HG03039 (cell line): ENCODE data around the gene LIMS2.

ENCODE experiments used
- ATAC-seq: cut with Tn5 transposase; IDR thresholded peaks from one replicate; pipeline ENCODE4 v1.9.1; 2021; ENCODE audit warnings: mild to moderate bottlenecking, moderate library complexity; ENCODE audit not compliant: unreplicated experiment

The LIMS2 gene

GRCh38 chr2:127608061-127609030 is 67.0 kb downstream of the LIMS2 start:
- no peak for ATAC-seq

GRCh38 chr2:127607399-127607908 is 67.9 kb downstream of the LIMS2 start:
- ATAC-seq = no peak

DNA sequence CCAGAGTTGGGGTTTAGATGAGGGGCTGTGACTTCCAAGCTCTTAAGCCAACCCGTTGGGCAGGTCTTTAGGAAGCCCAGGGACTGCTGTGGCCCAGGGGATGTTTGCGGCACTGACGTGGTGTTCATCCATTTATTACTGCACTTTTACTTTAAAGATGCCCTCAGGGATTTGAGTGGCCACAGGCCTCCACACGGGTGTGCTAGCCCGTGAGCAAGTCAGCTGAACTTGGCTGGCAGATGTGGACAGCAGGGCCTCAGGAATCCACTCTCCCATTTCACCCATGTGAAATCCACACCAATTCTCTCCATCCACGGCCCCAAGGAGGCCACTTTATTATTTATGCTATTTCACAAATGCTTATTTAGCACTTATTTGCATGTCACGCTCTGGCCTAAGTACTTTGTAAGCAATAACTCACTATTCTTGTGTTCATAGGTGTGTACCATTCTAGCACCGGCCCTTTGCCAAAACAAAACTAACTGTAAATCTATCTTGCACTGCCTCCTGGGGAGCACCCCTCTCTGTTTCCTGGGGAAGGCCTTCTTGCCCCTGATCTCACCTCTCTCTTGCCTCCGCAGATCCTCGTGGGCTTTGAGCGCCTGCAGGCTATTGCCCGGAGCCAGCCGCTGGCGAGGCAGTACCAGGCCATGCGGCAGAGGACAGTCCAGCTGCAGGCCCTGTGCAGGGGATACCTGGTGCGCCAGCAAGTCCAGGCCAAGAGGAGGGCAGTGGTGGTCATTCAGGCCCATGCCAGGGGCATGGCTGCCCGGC is 68.5 kb downstream of the LIMS2 start:
- no peak for ATAC-seq

DNA sequence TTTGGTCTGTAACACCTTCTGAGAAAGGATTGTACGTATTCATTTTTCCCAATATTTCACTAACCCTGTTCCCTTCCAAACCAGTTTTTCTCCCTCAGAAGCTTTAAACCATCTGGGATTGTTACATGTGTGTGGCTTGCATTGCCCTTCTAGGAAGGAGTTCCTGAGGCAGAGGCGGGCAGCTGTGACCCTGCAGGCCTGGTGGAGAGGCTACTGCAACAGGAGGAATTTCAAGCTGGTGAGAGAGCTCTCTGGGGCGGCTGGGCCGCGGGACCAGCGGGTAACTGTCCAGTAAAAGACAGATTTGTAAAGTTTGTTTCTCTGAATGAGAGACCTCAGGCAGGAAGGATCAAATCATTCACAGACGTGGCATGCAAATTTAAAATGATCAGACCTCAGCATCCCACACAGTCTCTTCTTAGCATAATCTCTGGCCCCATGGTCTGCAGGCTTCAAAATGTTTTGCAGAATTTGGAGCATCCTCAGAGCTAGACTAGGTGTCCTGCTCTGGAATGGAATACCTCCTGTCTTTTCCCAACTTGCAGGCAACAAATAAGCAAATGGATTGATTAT is 69.6 kb downstream of the LIMS2 start:
- no peak for ATAC-seq

GRCh38 chr2:127604986-127605385 is 70.3 kb downstream of the LIMS2 start:
- ATAC-seq = no peak

- no peak for ATAC-seq
Measured at GRCh38 chr2:127599211-127599610, 76.1 kb downstream of the LIMS2 start.

DNA sequence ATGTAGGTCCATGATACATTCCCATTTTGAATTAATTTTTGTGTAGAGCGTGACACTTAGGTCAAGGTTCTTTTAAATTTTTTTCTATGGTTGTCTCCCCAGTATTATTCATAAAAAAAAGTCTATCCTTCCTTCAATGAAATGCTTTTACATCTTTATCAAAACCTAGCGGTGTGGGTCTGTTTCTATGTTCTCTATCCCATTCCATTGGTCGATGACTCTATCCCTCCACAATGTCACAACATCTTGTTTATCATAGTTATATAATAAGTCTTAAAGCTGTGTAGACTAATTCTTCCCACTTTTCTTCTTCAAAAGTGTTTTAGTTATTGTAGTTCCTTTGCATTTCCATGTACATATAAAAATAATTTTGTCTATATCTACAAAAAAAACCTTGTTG is 76.6 kb downstream of the LIMS2 start:
- ATAC-seq = no peak

GRCh38 chr2:127597984-127598380 is 77.3 kb downstream of the LIMS2 start:
- no peak for ATAC-seq

GRCh38 chr2:127597046-127597983 is 78.0 kb downstream of the LIMS2 start:
- ATAC-seq = no peak

DNA sequence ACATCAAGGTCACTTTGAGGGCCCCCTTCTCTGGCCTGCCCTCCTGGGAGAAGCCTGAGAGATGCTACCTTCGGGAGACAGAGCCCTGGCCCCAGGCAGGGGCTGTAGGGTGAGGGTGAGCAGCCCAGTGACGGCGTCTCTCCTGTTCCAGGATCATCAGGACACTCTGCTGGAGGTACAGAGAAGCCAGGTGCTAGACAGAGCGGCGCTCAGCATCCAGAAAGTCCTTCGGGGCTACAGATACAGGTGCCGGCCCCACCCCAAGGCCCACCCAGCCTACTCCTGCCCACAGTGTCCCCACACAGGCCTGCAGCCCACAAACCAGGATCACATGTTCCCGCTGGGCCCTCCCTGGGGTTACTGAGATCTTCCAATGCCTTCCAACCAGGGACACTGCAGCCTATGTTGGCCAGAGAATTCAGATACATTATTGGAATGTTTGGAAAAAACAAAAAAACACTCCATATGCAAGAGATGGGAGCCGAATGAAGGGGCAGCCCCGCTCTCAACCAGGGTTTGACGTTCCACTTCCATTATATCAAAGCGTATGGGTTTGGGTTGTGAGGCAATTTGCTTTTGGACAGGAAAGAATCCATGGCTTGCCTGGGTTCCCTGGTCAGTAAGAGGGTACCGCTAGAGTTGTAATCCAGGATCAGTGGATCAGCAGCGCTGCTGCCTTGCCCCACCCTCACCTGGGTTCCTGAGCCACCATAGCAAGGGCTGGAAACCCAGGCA is 78.9 kb downstream of the LIMS2 start:
- ATAC-seq = no peak

DNA sequence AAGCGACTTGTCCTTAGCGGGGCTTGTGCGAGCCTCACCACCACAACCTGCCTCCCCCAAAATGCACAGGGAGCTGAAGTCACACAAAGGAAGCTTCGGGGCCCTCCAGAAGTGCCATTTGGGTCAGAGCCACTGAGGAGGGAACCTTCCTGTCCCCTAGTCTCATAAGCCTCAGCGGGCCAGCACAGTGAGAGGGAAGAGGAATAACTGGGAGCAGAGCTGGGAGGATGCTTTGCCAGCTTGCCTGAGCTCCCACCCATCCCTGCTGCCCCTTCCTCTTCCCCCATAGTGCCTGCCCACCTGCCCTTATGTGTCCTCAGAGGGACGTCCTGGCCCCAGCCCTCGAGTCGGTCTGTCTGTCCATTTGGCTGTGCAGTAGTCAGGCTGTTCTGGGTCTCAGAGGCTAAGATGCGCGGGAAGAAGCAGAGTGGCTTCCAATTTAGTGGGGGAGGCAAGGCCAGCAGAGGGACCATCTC is 81.2 kb downstream of the LIMS2 start:
- no peak for ATAC-seq

DNA sequence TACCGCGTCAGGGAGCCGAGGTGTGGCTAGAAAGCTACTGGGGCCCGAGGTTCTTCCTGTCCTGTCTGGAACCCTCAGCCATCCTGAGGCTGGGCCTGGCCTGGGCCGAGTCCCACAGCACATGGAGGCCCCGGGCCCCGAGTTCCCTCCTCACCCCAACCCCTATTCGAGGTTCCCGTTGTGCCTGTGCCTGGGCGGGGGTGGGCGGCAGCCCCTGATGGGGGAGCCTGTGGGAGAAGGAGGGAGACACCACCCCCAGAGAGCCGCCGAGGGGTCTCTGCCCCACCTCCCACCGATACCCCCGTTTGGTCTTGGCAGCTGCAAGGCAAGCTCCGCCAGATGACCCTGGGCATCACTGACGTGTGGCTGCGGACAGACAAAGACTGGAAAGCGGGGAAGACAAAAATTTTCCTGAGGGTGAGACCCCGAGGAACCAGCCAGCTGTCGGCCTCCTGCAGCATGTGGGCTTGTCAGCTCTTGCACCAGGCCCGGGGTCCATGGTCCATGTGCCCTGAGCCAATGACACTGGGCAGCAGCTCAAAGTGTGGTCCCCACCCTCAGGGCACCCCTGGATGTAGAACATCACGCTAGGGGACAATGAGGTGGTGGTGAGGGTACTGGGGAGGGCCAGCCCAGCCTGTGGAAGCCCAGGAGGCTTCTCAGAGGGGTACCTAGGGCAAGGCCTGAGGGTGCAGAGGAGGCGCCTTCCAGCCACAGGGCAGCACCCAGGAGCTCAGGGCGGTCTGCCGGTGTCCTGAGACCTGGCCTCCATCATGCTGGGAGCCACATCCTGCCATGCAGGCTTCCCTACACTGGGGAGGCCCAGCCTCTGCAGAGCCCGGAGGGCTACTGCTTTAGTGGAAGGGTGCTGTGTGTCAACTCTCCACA is 81.9 kb downstream of the LIMS2 start:
- no peak for ATAC-seq

- ATAC-seq = no peak
Measured at GRCh38 chr2:127592761-127593227, 82.5 kb downstream of the LIMS2 start.

DNA sequence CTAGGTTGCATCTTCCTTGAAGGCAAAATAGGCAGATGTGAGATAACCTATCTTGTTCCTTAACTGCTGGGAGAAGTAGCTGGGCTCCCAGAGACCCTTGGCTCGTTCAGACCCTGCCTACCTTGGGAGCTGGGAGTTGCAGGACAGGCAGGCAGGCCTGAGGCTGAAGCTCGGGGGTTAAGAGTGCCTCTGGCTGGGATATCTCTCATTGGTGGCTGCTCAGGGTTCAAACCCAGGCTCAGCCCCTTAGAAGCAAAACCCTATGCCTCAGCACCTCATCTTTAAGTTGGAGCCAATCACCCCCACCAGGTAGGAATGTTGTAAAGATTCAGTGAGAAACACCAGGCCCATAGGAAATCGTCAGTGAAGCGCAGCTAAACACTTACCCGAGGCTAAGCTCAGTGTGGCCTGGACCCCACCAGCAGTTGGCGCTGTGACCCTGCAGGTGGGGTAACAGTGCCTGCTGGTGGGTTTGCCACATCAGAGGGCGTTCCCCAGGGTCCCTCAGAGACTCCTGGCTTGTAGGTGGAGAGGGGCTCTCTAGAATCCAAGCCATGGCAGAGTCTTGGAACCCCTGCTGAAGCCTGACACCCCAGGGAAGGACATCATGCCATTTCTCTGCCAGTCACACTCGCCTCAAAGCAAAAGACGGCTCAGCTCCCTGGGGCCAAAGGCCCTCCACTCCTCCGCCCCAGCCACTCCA is 84.0 kb downstream of the LIMS2 start:
- peak; percentile 65 for ATAC-seq

- no peak for ATAC-seq
Measured at GRCh38 chr2:127590386-127591190, 84.7 kb downstream of the LIMS2 start.

DNA sequence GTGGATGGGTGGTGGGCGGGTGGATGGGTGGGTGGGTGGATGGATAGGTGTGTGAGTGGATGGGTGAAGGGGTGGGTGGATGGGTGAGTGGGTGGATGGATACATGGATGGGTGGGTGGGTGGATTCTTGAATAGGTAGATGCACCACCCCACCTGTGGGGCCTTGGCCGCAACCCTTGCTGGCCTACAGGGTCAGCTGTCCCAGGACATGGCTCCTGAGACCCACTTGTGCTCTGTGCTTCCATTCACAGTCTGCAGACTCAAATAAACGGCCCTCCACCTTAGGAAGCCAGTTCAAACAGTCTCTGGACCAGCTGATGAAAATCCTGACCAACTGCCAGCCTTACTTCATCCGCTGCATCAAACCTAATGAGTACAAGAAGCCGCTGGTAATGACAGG is 85.5 kb downstream of the LIMS2 start:
- no peak for ATAC-seq

DNA sequence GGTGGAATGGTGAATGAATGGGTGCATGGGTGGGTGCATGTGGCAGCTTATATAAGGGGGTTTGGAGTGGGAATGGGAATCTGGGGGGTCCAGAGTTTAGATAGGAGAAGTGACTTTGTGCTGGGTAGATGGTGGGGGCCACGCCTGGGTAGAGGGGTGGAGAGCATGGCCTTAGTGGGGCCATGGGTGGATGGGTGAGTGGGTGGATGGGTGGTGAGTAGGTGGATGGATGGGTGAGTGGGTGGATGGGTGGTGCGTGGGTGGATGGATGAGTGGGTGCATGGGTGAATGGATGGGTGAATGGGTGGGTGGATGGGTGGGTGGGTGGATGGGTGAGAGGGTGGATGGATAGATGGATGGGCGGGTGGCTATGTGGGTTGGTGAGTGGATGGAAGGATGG is 86.0 kb downstream of the LIMS2 start:
- no peak for ATAC-seq
